ENCODE measurements around the gene CDH4. TPM values are rescaled to one million over a fixed set of nuclear protein-coding genes. Genes with fewer than 3 reads are reported as not detected.

Gene CDH4
- total and polyA plus RNA-seq, 9 of the 15 experiments (the other 6 are each of a cell fraction or from before 2014, with no cell fraction given) = 0.04 TPM; not detected in 8

DNA sequence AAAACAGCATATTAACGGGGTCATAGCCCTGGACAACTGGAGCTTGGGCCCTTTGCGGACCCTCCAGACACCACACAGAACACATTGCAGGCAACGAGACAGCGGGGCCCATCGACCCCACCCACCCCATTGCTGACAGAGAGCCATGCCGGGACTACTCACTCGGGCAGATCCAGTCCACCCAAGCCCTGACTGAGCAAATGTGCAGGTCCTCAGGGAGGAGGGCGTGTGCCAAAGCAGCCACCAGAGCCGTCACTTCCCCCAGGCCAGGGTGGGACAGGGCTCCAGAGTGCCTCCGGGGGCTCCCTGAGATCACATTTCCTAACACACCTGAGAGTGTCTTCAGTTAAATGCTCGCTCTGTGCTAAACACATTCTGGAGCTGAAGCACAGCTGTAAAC, 114.9 kb downstream of the CDH4 start (continued):
- TF ChIP-seq EP300 (IDR thresholded peaks at IDR 0.05; ENCODE audit: low read length) (no peak), ARNT (IDR thresholded peaks at IDR 0.05) (no peak)

DNA sequence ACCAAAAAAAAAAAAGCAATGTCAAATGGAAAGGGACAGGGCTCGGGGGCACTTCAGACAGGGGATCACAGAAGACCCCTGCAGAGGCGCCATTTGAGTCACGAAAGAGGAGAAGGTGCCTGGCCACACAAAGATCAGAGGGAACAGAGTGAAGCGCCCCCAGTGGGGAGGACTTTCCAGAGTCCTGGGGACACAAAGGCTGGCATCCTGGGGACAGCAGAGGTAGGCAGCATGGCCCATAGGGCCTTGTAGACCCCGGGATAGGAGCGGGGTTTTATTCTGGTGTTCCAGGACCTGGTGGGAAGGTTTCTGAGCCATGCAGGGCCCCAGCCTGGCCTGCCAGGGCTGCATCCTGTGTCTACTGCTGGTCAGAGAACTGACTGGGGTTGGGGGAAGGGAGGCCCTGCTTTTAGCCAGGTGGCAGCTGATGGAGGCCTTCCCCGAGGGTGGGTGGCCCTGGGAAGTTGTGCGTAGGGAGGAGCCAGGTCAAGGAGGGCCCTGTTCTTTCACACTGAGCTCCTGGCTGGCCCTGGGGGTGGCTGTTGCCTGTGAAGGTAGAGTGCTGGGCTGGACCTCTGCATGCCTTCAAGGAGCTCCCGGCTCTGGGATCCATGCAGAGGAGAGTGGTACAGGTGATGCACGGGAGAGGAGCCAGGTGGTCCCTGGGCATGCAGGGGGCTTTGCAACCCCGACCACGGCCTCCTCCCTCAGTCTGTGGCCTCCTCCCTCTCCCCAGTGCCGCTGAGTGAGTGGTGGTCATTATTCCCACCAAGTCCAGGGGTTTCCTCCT, 117.9 kb downstream of the CDH4 start:
- H3K9me1 ChIP-seq (ENCODE audit: control insufficient read depth, insufficient read depth, low read length) = no peaks in the 10 kb centered on the region
- H3K4me3 ChIP-seq = no peak overlapping the region
- H3K9me3 ChIP-seq (replicated peaks; ENCODE audit: control insufficient read depth, insufficient read depth, low read depth, low read length) = no peaks in the 10 kb centered on the region
- H3K9ac ChIP-seq (ENCODE audit: insufficient read depth in 1 of 2, low read depth in 2 of 2, low read length in 2 of 2) = no peak overlapping the region
- no peak overlapping the region for H3K4me2 ChIP-seq (ENCODE audit: insufficient read depth, low read length)
- peaks cover 0 to 29% of the 10 kb centered on the region in 2 experiments; a peak in 3 of 5 replicates for H3K27me3 ChIP-seq (ENCODE audit: control insufficient read depth in 2 of 2, insufficient read depth in 2 of 2, low read length in 2 of 2)
- no peaks in the 10 kb centered on the region for H3K36me3 ChIP-seq (ENCODE audit: control insufficient read depth, insufficient read depth, low read length)
- in situ Hi-C loops (cut with MboI) (no loop called here), intact Hi-C loops (cut with micrococcal nuclease) (no loop called here)
- ChIA-PET CTCF (ENCODE audit: low intra/inter-chr PET ratio) (no interaction called here), POLR2A (no interaction called here)
- no peak overlapping the region for H2AFZ ChIP-seq (ENCODE audit: low read depth, low read length)
- no peak overlapping the region for H3K27ac ChIP-seq (ENCODE audit: extremely low read depth, low read depth, low read length)
- FAIRE-seq (no peak), ATAC-seq (no peak), DNase-seq (ENCODE audit: extremely low read depth in 1 of 4, low spot score in 3 of 4) (no peak)
- H3K4me1 ChIP-seq (replicated peaks in 1 of 2; ENCODE audit: control insufficient read depth in 2 of 2, insufficient read depth in 2 of 2, low read length in 2 of 2) = no peaks in the 10 kb centered on the region
- 0% methylated on average over 13 of the region's 13 CpGs for WGBS (ENCODE audit: insufficient coverage, low coverage, missing lambda C conversion rate)
- no peak for TF ChIP-seq NCOA1 (IDR thresholded peaks at IDR 0.05; ENCODE audit: low read depth)
- TF ChIP-seq, protein P1, sequence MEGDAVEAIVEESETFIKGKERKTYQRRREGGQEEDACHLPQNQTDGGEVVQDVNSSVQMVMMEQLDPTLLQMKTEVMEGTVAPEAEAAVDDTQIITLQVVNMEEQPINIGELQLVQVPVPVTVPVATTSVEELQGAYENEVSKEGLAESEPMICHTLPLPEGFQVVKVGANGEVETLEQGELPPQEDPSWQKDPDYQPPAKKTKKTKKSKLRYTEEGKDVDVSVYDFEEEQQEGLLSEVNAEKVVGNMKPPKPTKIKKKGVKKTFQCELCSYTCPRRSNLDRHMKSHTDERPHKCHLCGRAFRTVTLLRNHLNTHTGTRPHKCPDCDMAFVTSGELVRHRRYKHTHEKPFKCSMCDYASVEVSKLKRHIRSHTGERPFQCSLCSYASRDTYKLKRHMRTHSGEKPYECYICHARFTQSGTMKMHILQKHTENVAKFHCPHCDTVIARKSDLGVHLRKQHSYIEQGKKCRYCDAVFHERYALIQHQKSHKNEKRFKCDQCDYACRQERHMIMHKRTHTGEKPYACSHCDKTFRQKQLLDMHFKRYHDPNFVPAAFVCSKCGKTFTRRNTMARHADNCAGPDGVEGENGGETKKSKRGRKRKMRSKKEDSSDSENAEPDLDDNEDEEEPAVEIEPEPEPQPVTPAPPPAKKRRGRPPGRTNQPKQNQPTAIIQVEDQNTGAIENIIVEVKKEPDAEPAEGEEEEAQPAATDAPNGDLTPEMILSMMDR (IDR thresholded peaks at IDR 0.05 in 2 of 3, conservative IDR thresholded peaks at IDR 0.05 in 1 of 3; ENCODE audit: insufficient read depth in 2 of 3, low read depth in 1 of 3, low read length in 3 of 3) = 0 out of 6 replicates have a peak, but pooled peaks of 1 of the 3 experiments have one; percentile 17
- no peaks in the 10 kb centered on the region for H4K20me1 ChIP-seq (replicated peaks; ENCODE audit: control insufficient read depth, insufficient read depth, low read length)
- no TSS peak for BruUV-seq (replicated peaks)
- no peaks in the 10 kb centered on the region for H3K79me2 ChIP-seq (ENCODE audit: control insufficient read depth, insufficient read depth, low read length)
